Activated T-cell treated with anti-CD3 and anti-CD28 coated beads for 4 hours (primary cell): ENCODE data around the gene NAP1L4.

Source experiments
- DNase-seq: peaks from one replicate; pipeline ENCODE4 v3.0.0-alpha.2; 2020

The NAP1L4 gene

GRCh38 chr11:2902784-2903671, 89.1 kb downstream of the NAP1L4 start:
- no peak for DNase-seq

DNA sequence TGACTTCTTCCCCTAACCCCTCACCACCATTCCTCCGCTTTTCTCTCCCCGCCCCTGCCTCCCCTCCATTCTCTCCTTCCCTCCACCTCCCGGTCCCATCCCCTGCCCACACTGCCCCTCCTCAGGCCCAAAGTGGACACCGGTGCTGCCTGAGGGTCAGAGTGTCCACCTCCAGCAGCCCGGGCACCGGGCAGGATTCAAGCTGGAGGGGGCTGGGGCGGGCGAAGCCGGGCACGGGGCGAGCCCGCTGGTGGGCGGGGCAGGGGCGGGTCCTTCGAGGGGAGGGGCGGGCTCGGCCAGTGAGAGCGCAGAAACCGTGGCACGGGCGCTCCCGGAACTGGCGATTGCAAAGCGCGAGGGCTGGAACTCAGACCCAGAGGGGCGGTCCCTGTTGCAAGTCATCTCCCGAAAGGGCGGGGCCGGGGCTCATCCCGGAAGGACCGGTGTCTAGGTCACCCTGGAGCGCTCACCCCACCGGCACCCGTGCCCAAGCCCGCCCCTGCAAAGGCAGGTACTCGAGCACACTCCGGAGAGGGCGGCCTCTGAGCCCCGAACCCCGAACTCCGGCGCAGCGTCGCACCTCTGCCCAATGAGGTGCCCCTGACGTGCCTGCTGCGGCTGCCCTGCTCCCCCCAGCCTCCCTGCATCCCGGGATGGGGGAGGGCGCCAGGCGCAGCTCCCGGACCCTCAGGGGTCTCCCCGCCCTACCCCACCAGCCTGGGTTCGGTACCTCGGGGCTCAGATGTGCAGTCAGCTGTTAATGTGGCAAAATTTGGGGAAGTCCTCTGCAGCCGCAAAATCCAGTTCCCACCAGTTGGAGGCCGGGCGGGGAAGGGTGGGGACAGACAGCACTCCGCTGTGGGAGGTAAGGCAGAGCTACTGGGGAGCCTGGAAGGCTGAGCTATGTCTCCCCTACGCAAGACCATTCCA, 90.0 kb downstream of the NAP1L4 start:
- peak; percentile 71 for DNase-seq

DNA sequence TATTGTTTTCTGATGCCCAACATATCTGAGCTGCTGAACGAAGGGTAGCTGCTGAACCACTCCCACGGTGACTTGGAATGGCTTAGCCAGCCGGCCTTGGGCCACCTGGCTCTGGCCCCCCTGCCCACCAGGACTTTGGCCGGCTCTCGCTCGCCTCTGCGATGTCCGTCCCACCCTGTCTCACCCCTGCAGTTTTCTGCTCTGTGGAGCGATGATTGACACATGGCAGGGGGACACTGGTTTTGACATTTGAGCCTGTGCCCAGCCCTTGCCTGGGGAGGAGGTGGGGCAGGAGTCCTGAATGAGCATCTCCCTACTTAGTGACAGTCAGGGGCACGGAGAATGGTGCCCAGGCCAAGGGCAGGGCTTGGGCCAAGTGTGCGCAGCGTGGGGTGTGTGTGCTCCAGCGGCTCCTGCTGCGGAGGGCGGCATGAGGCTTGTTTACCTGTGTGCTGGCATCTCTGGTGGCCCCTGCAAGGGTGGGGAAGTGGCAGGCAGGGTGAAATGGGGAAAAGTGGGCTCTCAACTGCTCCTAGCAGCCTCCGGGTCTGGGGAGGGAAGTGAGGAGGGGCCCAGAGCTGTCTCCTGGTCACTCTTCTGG, 90.8 kb downstream of the NAP1L4 start:
- DNase-seq: no peak

DNA sequence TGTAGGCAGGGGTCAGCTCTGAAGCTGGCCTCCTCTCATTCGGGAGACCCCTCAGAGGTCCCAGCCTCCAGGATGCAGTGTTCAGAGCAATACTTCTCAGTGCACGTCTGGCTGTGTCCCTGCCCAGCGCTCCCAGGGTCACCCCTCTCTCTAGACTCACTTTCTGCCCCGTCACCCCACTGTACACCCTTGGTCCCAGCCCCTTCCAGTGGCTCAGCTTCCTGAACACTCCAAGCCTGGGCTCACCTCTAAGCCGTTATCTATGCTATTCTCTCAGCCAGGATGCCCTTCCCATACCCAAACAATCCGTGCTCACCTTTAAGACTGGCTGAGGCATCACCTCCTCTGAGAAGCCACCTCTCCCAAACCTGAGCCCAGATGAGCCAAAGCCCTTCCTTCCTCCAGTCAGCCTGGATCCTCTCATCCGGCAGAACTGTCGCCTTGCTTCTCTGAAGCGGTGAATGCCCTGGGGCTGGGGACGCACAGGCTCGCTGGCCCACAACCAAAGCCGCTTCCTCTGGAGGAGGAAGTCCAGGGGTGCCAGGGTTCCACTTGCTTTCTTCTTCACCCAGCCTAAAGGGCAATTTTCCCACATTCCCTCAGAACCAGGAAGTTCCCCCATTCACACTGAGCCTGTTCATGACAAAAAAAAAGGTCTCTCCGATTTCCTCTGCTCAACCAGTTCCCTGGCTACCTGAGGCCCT, 92.9 kb downstream of the NAP1L4 start:
- DNase-seq: no peak

DNA sequence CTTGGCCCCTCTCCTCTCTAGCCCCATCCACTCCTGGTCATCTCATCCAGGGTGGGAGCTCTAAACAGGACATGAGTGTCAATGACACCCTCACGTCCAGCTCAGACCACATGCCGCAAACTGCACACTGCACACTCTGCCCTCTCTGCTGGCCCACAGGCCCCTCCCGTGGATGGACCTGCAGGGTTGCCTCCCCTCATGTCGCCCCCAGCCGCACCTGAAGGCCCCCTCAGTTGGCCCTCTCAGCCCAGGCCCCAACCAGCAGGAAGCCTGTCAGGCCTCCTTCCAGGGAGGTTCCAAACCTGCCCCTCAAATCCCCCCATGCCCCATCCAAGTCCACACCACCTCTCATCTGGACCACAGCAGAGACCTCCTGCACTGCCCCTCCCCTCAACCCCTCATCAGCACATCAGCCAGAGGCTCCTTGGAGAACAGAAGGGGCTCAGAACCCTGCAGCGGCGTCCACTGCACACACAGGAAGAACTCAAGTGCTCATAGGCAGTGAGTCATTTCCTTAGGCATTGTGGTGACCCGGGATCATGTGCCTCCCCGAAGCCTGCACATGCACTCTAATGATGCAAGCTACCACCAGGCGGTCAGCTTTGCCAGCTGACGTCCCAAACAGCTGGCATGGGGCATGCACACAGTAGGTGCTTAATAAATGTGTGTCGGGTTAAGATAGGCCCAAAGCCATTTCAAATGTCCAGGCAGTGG, 93.6 kb downstream of the NAP1L4 start:
- DNase-seq: no peak

DNA sequence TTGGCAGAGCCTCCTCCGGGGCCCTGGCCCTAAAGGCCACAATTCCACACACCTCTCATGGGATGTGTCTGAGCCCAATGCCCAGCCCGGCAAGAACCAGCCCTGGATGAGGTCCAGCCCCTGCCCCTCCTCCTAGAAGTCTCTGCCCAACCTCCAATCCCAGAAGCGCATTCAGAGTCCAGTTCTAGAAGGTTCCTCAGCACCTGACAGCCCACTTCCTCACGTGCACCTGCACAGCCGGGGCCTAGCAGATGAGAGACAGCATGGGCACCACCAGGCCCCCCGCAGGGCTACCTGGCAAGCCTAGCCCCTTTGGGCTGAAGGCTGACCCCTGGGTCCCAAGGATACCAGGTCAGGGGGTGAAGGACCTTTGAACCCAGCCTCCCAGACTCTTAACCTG, 95.1 kb downstream of the NAP1L4 start:
- DNase-seq: no peak

DNA sequence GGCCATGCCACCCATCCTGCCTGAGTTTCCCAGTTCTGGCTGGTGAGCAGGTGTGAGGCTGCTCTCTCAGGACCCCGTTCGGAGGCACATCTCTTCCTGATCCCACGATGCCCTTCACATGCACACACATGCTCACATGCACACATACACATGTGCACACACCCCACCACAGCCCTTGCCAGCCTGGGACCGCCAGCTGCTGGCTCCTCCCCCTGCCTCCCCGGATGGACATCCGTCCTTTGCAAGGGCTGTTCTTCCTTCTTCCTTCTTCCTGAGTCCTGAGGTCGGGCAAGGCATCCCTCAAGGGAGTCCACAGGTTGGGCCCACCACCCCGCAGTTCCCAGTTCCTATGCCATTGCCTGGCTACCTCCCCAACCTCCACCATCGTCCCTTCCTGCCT, 96.1 kb downstream of the NAP1L4 start:
- no peak for DNase-seq
